LNCAP (cell line): ENCODE results near the gene ST8SIA6.

ENCODE experiments used
- TF ChIP-seq, protein P1 (sequence below): fragments of 450-650 bp; IDR thresholded peaks from 2 replicates; pipeline ENCODE4 v1.5.1; 2017; ENCODE audit warnings: mild to moderate bottlenecking

ST8SIA6 gene

GRCh38 chr10:17356820-17357219 lies 97.6 kb downstream of the ST8SIA6 start:
- TF ChIP-seq, protein P1, sequence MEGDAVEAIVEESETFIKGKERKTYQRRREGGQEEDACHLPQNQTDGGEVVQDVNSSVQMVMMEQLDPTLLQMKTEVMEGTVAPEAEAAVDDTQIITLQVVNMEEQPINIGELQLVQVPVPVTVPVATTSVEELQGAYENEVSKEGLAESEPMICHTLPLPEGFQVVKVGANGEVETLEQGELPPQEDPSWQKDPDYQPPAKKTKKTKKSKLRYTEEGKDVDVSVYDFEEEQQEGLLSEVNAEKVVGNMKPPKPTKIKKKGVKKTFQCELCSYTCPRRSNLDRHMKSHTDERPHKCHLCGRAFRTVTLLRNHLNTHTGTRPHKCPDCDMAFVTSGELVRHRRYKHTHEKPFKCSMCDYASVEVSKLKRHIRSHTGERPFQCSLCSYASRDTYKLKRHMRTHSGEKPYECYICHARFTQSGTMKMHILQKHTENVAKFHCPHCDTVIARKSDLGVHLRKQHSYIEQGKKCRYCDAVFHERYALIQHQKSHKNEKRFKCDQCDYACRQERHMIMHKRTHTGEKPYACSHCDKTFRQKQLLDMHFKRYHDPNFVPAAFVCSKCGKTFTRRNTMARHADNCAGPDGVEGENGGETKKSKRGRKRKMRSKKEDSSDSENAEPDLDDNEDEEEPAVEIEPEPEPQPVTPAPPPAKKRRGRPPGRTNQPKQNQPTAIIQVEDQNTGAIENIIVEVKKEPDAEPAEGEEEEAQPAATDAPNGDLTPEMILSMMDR: no peak

- TF ChIP-seq, protein P1: no peak
These were observed 99.6 kb downstream of the ST8SIA6 start for GRCh38 chr10:17354781-17355180.

- TF ChIP-seq, protein P1: no peak
These were observed 100.7 kb downstream of the ST8SIA6 start for GRCh38 chr10:17353568-17354300.

DNA sequence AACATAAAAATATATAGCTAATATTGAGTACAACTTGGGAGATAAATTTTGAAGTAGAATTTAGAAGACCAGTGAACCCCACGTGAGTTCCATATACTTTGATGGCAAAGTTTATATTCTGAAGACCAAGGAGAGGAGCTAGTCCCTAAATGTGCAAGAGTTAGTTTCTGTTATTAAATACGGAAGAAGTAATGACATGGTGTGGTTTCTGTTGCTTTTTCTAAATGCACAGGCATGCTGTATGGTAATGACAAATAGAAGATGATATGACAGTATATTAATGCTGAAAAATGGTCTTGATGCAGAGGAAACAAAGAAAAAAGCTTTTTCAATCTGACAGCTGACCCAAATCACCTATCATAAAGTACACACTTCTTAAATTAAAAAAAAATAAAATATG lies 101.8 kb downstream of the ST8SIA6 start:
- TF ChIP-seq, protein P1: no peak

- TF ChIP-seq, protein P1: no peak
These were observed 102.9 kb downstream of the ST8SIA6 start for GRCh38 chr10:17351506-17351905.

DNA sequence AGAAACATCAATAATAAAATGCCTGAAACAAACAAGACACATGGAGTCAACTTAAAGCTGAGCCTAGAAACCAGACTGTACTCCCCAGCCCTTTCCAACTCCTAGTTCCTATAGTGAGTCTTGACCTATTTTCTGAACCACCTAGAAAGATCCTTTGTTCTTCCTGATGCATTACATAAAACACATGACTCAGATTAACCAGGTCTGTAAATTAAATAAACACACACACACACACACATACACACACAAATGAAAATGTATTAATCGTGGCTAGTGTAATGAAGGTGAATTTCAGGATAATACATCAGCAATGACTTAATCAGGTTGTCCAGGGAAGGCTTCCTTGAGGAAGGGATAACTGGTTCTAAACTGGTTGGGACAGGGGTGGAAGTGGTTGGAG lies 104.7 kb downstream of the ST8SIA6 start:
- TF ChIP-seq, protein P1: no peak

DNA sequence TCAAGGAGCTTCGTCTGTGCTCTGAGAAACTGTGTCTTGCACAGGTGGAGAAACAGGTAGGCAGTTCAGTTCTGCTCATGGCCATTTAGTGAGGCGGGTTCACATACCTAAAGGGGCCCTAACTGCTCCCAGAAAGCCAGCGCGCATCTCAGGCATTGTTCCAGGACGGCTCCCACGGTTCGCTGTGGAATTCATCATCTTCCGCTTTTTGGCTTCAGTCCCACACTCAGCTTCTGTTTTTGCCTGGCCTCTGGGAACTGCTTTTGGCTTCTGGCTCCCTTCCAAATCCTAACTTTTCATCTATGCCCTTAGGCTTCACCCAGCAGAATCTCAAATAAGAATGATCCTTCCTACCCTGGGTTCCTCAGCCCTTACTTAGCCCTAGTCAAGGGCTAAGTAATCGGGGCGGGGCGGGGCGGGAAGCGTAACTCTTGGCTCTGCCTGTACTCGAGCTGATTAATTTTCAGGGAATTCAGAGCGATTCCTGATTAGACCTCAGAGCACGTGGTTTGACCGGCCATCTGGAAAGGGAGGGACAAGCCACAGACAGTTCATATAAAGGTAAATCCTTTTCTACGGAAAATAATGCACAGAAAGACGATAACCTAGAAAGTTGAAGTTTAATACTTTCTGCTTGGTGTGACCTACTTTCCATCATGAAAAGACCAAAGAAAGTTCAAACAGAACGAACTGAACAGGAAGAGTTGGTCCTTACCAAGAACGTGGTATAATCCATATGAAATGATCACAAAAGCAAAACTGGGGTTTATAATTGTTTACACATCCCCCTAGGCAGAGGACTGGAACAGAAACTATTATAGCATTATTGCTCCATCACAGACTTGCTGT lies 105.7 kb downstream of the ST8SIA6 start:
- TF ChIP-seq, protein P1: no peak
